Measurements from ENCODE around the gene SMG6. TPM values are rescaled to one million over a fixed set of nuclear protein-coding genes. Genes with fewer than 3 reads are reported as not detected.
A peak's percentile ranks its signal among the peaks of the same experiment; 100 is the strongest.

SMG6 gene
- polyA plus RNA-seq, 1 experiment = 27.3 TPM

GRCh38 chr17:2195729-2196128 lies 107.9 kb downstream of the SMG6 start:
- Histone ChIP-seq H3K27ac (ENCODE audit: low read depth, low read length) (no peak overlapping the region), H3K27me3 (ENCODE audit: control insufficient read depth, insufficient read depth, low read length) (no peaks in the 10 kb centered on the region), H3K9me3 (ENCODE audit: control insufficient read depth, insufficient read depth, low read length) (peaks cover 11% of the 10 kb centered on the region), H3K4me3 (ENCODE audit: low read depth, low read length) (no peak overlapping the region)
- POLR2A ChIA-PET = no interaction called here
- CTCF ChIA-PET = no interaction called here
- TF ChIP-seq, protein P1, sequence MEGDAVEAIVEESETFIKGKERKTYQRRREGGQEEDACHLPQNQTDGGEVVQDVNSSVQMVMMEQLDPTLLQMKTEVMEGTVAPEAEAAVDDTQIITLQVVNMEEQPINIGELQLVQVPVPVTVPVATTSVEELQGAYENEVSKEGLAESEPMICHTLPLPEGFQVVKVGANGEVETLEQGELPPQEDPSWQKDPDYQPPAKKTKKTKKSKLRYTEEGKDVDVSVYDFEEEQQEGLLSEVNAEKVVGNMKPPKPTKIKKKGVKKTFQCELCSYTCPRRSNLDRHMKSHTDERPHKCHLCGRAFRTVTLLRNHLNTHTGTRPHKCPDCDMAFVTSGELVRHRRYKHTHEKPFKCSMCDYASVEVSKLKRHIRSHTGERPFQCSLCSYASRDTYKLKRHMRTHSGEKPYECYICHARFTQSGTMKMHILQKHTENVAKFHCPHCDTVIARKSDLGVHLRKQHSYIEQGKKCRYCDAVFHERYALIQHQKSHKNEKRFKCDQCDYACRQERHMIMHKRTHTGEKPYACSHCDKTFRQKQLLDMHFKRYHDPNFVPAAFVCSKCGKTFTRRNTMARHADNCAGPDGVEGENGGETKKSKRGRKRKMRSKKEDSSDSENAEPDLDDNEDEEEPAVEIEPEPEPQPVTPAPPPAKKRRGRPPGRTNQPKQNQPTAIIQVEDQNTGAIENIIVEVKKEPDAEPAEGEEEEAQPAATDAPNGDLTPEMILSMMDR (IDR thresholded peaks at IDR 0.05; ENCODE audit: low read depth, low read length) = no peak
- no peak for DNase-seq (ENCODE audit: low read depth, low spot score)

DNA sequence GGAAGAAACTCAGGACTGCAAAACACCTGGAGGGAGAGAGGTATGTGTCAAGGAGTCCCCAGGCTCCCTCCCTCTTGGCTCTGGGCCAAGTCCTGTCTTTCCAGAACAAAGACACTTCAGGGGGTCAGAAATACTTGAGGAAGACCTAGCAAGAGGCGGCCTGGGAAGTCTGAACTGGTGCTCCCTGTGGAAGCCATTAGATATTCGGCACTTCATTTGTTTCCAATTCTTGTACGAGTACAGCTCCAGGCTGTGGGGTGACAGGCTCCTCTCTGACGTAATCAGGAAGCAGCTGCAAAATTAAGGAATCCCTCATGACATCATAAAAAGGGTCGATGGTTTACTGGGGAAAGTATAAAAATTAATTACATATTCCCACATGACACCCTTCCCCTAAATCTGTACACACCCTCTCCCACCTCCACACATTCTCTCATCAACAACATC lies 108.7 kb downstream of the SMG6 start:
- TF ChIP-seq, protein P1 (IDR thresholded peaks at IDR 0.05; ENCODE audit: low read depth, low read length) = no peak
- POLR2A ChIA-PET = no interaction called here
- H3K27me3 ChIP-seq (ENCODE audit: control insufficient read depth, insufficient read depth, low read length) = no peaks in the 10 kb centered on the region
- H3K9me3 ChIP-seq (ENCODE audit: control insufficient read depth, insufficient read depth, low read length) = peaks cover 11% of the 10 kb centered on the region
- DNase-seq (ENCODE audit: low read depth, low spot score) = no peak
- CTCF ChIA-PET = no interaction called here
- H3K4me3 ChIP-seq (ENCODE audit: low read depth, low read length) = no peak overlapping the region
- H3K27ac ChIP-seq (ENCODE audit: low read depth, low read length) = no peak overlapping the region

GRCh38 chr17:2192367-2193057 lies 111.1 kb downstream of the SMG6 start:
- TF ChIP-seq, protein P1 (IDR thresholded peaks at IDR 0.05; ENCODE audit: low read depth, low read length) = no peak
- CTCF ChIA-PET = no interaction called here
- POLR2A ChIA-PET = no interaction called here

DNA sequence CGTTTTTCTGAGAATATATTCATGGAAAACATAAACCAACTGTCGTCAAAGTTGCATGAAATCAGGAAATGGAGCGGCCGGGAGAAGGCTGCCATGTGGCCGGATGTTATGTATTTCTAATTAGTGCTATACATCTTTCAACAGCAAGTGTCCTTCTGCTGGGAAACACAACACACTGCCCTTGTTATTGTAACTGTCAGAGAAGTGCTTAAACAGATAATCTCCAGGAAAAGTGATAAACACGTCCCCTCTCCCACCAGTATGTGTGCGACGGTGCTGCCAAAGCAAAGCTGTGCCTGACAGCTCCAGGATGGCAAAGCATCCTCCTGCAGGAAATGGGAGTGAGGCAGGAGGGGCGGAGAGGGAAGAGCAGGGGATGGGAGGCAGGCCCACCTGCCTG lies 111.8 kb downstream of the SMG6 start:
- TF ChIP-seq, protein P1 (IDR thresholded peaks at IDR 0.05; ENCODE audit: low read depth, low read length) = no peak
- ChIA-PET CTCF (no interaction called here), POLR2A (no interaction called here)
- Histone ChIP-seq H3K4me3 (ENCODE audit: low read depth, low read length) (no peak overlapping the region), H3K27ac (ENCODE audit: low read depth, low read length) (peak overlapping the region; percentile 88), H3K27me3 (ENCODE audit: control insufficient read depth, insufficient read depth, low read length) (no peaks in the 10 kb centered on the region), H3K9me3 (ENCODE audit: control insufficient read depth, insufficient read depth, low read length) (peaks cover 11% of the 10 kb centered on the region)
- no peak for DNase-seq (ENCODE audit: low read depth, low spot score)

More at GRCh38 chr17:2192367-2193057, 111.1 kb downstream of the SMG6 start:
- peaks cover 11% of the 10 kb centered on the region for H3K9me3 ChIP-seq (ENCODE audit: control insufficient read depth, insufficient read depth, low read length)
- DNase-seq (ENCODE audit: low read depth, low spot score) = peak; percentile 93
- H3K27me3 ChIP-seq (ENCODE audit: control insufficient read depth, insufficient read depth, low read length) = no peaks in the 10 kb centered on the region
- no peak overlapping the region for H3K4me3 ChIP-seq (ENCODE audit: low read depth, low read length)
- H3K27ac ChIP-seq (ENCODE audit: low read depth, low read length) = peak overlapping the region; percentile 88

DNA sequence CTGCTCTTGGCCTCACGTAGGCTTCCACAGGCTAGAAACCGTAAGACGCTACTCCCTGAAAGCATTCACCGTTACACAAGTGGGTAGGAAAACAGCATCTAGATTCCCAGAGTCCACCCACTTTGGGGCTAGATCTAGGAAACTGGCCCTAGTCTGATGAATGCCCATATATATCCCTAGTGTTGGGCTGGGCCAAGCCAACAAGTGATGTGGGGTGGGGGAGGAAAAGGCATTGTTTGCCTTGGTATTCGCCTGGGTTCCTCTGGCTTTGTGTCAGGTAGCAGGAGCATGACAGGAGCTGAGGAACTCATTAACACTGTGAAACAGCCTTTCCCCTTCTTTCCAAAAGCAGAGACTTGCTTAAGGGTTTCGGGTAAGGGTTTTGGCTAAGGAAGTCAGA lies 112.4 kb downstream of the SMG6 start:
- TF ChIP-seq, protein P1 (IDR thresholded peaks at IDR 0.05; ENCODE audit: low read depth, low read length) = no peak
- no peak overlapping the region for H3K4me3 ChIP-seq (ENCODE audit: low read depth, low read length)
- peaks cover 11% of the 10 kb centered on the region for H3K9me3 ChIP-seq (ENCODE audit: control insufficient read depth, insufficient read depth, low read length)
- H3K27ac ChIP-seq (ENCODE audit: low read depth, low read length) = no peak overlapping the region
- no peak for DNase-seq (ENCODE audit: low read depth, low spot score)
- ChIA-PET CTCF (no interaction called here), POLR2A (no interaction called here)
- no peaks in the 10 kb centered on the region for H3K27me3 ChIP-seq (ENCODE audit: control insufficient read depth, insufficient read depth, low read length)
